Endothelial cell of umbilical vein (primary cell): ENCODE results near the gene SULT2B1. TPM values are rescaled to one million over a fixed set of nuclear protein-coding genes. Genes with fewer than 3 reads are reported as not detected.

Experiments
- BruUV-seq: library from RNA; stranded (reverse); fragments of 400-500 nt; replicated peaks from 2 replicates; lab custom pipeline; 2021; lab: Mats Ljungman, UMichigan
- CTCF ChIA-PET: fragments of 300-600, 350-600 bp; sonication (Branson Sonifier 250); formaldehyde crosslinking; loops from one replicate; lab custom pipeline; 2021; ENCODE audit warnings: antibody characterized with exemption, inconsistent platforms; lab: Charles Lee
- POLR2A ChIA-PET: fragments of 300-600, 350-600 bp; sonication (Branson Sonifier 250); formaldehyde crosslinking; loops from one replicate; lab custom pipeline; 2021; ENCODE audit warnings: antibody characterized with exemption, inconsistent platforms; lab: Charles Lee
- DNase-seq: peaks from one replicate; pipeline ENCODE4 v3.0.0-alpha.2; 2011; ENCODE audit warnings: low read depth, low spot score
- FAIRE-seq: peaks from 2 replicates; lab custom pipeline; 2011; peaks lifted over from hg19 to GRCh38; lab: Jason Lieb, UNC
- H2AFZ ChIP-seq: 2 replicates; pipeline ENCODE4 v1.6.0; 2012; ENCODE audit warnings: low read depth, low read length, control low read depth, inconsistent platforms
- H3K27ac ChIP-seq: 2 replicates; pipeline ENCODE4 v1.5.1; 2011; ENCODE audit warnings: low read depth, mild to moderate bottlenecking, control low read depth, low read length, moderate library complexity; ENCODE audit not compliant: insufficient read depth
- H3K27me3 ChIP-seq, 2 experiments: 2 replicates each; pipeline versions ENCODE4 v1.6.0 to v1.6.1; 2011; ENCODE audit warnings: low read length in 2 of 2, mixed read lengths in 1 of 2; ENCODE audit not compliant: control insufficient read depth in 2 of 2, insufficient read depth in 2 of 2
- H3K36me3 ChIP-seq, 2 experiments: 2 replicates in 1 of 2; 3 replicates in 1 of 2; pipeline ENCODE4 v1.5.1; 2011; ENCODE audit warnings: low read length in 2 of 2, mild to moderate bottlenecking in 1 of 2, moderate library complexity in 1 of 2; ENCODE audit not compliant: control insufficient read depth in 2 of 2, insufficient read depth in 2 of 2; ENCODE audit errors: extremely low read depth in 1 of 2
- H3K4me1 ChIP-seq: 3 replicates; pipeline ENCODE4 v1.5.1; 2011; ENCODE audit warnings: mild to moderate bottlenecking, low read length; ENCODE audit not compliant: control insufficient read depth, insufficient read depth; ENCODE audit errors: extremely low read depth
- H3K4me2 ChIP-seq: 2 replicates; pipeline ENCODE4 v1.6.1; 2011; ENCODE audit warnings: low read length, control low read depth, mixed read lengths; ENCODE audit not compliant: insufficient read depth
- H3K4me3 ChIP-seq, 3 experiments: fragments of 200-600 bp in 1 of 3; sonication (generic), shearing (Covaris generic) in 1 of 3; replicated peaks in 1 of 3; 2 replicates each; pipeline ENCODE4 v1.5.1; 2011 to 2016; ENCODE audit warnings: control low read depth in 3 of 3, low read length in 3 of 3, mild to moderate bottlenecking in 2 of 3, inconsistent platforms in 1 of 3, low read depth in 1 of 3, moderate library complexity in 1 of 3; ENCODE audit not compliant: insufficient read depth in 1 of 3
- H3K79me2 ChIP-seq: 2 replicates; pipeline ENCODE4 v1.6.0; 2012; ENCODE audit warnings: low read length, inconsistent platforms; ENCODE audit not compliant: control insufficient read depth, insufficient read depth
- H3K9ac ChIP-seq: replicated peaks from 2 replicates; pipeline ENCODE3; 2011; ENCODE audit warnings: low read length, control low read depth; ENCODE audit not compliant: insufficient read depth; ENCODE audit errors: extremely low read depth
- H3K9me1 ChIP-seq: replicated peaks from 3 replicates; pipeline ENCODE4 v1.6.0; 2011; ENCODE audit warnings: mild to moderate bottlenecking, low read length; ENCODE audit not compliant: control insufficient read depth, insufficient read depth; ENCODE audit errors: extremely low read depth
- H3K9me3 ChIP-seq: replicated peaks from 2 replicates; pipeline ENCODE4 v1.5.1; 2012; ENCODE audit warnings: low read length, inconsistent platforms; ENCODE audit not compliant: control insufficient read depth, insufficient read depth
- H4K20me1 ChIP-seq: replicated peaks from 2 replicates; pipeline ENCODE3; 2011; ENCODE audit warnings: mild to moderate bottlenecking, low read length; ENCODE audit not compliant: control insufficient read depth, insufficient read depth; ENCODE audit errors: extremely low read depth
- CTCF ChIP-seq, 2 donors: IDR thresholded peaks; 1 replicate in 1 of 2; 2 replicates in 1 of 2; pipeline ENCODE4 v1.5.1; 2011; ENCODE audit warnings: low read length in 2 of 2, mild to moderate bottlenecking in 2 of 2, moderate library complexity in 2 of 2, control low read depth in 1 of 2, inconsistent platforms in 1 of 2, low read depth in 1 of 2; ENCODE audit not compliant: insufficient read depth in 1 of 2; ENCODE audit errors: extremely low read depth in 1 of 2
- EZH2 ChIP-seq: IDR thresholded peaks from 2 replicates; pipeline ENCODE4 v1.6.1; 2012; ENCODE audit warnings: borderline replicate concordance, low read depth, mild to moderate bottlenecking, moderate library complexity, low read length, inconsistent platforms; ENCODE audit not compliant: severe bottlenecking
- FOS ChIP-seq: IDR thresholded peaks from 2 replicates; pipeline ENCODE4 v1.6.1; 2011; ENCODE audit warnings: mild to moderate bottlenecking, low read length, moderate library complexity, borderline replicate concordance; ENCODE audit not compliant: insufficient read depth
- GATA2 ChIP-seq: IDR thresholded peaks from 2 replicates; pipeline ENCODE4 v1.7.0; 2011; ENCODE audit warnings: low read depth, mild to moderate bottlenecking, moderate library complexity, mixed read lengths, low read length; ENCODE audit not compliant: insufficient read length, insufficient read depth
- MAX ChIP-seq: IDR thresholded peaks from 2 replicates; pipeline ENCODE4 v1.6.1; 2011; ENCODE audit not compliant: insufficient read depth, insufficient read length
- POLR2A ChIP-seq: IDR thresholded peaks from 2 replicates; pipeline ENCODE4 v1.6.1; 2012; ENCODE audit warnings: low read depth, mild to moderate bottlenecking, control low read depth, low read length
- POLR2AphosphoS5 ChIP-seq: IDR thresholded peaks from 2 replicates; pipeline ENCODE4 v1.6.1; 2012; ENCODE audit warnings: low read depth, mild to moderate bottlenecking, control low read depth, low read length, moderate library complexity; ENCODE audit not compliant: insufficient read depth
- dilution Hi-C: fragments of 300-500 bp; cut with MboI; formaldehyde crosslinking; loops from one replicate; pipeline ENCODE4 v1.15.0; 2019; ENCODE audit warnings: low sequenced_read_pairs; ENCODE audit not compliant: extremely low pct_ligation_motif_present
- intact Hi-C: fragments of 100-400 bp; cut with micrococcal nuclease; formaldehyde crosslinking; loops from one replicate; pipeline ENCODE4 v1.10.0; 2022
- polyA plus RNA-seq, 4 experiments: library from polyadenylated mRNA; depleted of rRNA in 3 of 4; stranded (reverse) in 3 of 4; unstranded in 1 of 4; fragments of >200 nt; gene quantifications; 2 replicates each; pipeline versions ENCODE4 v1.2.1 to v1.2.3, GENCODE V29; 2011 to 2012; ENCODE audit warnings: missing spikeins in 1 of 4
- total RNA-seq: library from RNA; stranded (reverse); gene quantifications from 2 replicates; pipeline ENCODE4 v1.2.3, GENCODE V29; 2021

Gene SULT2B1
- total and polyA plus RNA-seq, 2 donors (not counting 3 experiments of a cell fraction or from before 2014, with no cell fraction given), result not detected

- H3K4me2 ChIP-seq, result peak overlapping the region; percentile 59
- no peaks in the 10 kb centered on the region for H3K36me3 ChIP-seq
- H3K27me3 ChIP-seq, result peaks cover 12 to 14% of the 10 kb centered on the region in 2 experiments
- H3K27ac ChIP-seq, result no peak overlapping the region
- DNase-seq, result no peak
- no peaks in the 10 kb centered on the region for H3K9me3 ChIP-seq
- FAIRE-seq, result no peak
- H3K79me2 ChIP-seq, result no peaks in the 10 kb centered on the region
- no peaks in the 10 kb centered on the region for H3K4me1 ChIP-seq
- dilution Hi-C loops, result no loop called here
- no TSS peak for BruUV-seq
- H3K4me3 ChIP-seq, result no peak overlapping the region
- no peak for TF ChIP-seq FOS
- TF ChIP-seq CTCF (IDR thresholded peaks at IDR 0.05; ENCODE audit: extremely low read depth in 1 of 2, insufficient read depth in 1 of 2, low read depth in 1 of 2, low read length in 2 of 2), result no peak
- TF ChIP-seq MAX, result no peak
- no peak for TF ChIP-seq GATA2
- no peak for TF ChIP-seq POLR2AphosphoS5
- no peak for TF ChIP-seq EZH2
- TF ChIP-seq POLR2A, result no peak
- H3K9ac ChIP-seq, result no peak overlapping the region
- no peaks in the 10 kb centered on the region for H4K20me1 ChIP-seq
- intact Hi-C loops, result no loop called here
- POLR2A ChIA-PET, result interaction anchor here (0.7 to 0.9 kb wide), 2 partner anchors 10 to 208 kb away, joined by 3 to 4 read pairs; no protein-coding TSS in a partner anchor
- H3K9me1 ChIP-seq, result no peaks in the 10 kb centered on the region
- CTCF ChIA-PET, result interaction anchor here (0.7 to 2.5 kb wide), 3 partner anchors 13 to 75 kb away, joined by 3 to 16 read pairs (median 3); no protein-coding TSS in a partner anchor
- peak overlapping the region; percentile 92 for H2AFZ ChIP-seq
Measured at GRCh38 chr19:48514123-48514458, 37.9 kb upstream of the SULT2B1 start.
